HEK293 (cell line): Measurements from ENCODE around the gene UBALD2.
A peak's percentile ranks its signal among the peaks of the same experiment; 100 is the strongest.
"Not testable (repeated sequence)": the region's sequence is repeated elsewhere in the genome, so short reads cannot be mapped to it uniquely, and the experiment has no call there.

Source experiments
- CTCF ChIA-PET: fragments of 350-600 bp; formaldehyde crosslinking; extraction: SDS; loops from one replicate; lab custom pipeline; 2021; ENCODE audit warnings: antibody characterized with exemption; lab: Yijun Ruan, JAX
- POLR2A ChIA-PET: fragments of 300-600 bp; formaldehyde crosslinking; extraction: SDS; loops from one replicate; lab custom pipeline; 2020; ENCODE audit warnings: antibody characterized with exemption, inconsistent platforms; lab: Yijun Ruan, JAX
- H3K27ac ChIP-seq: fragments of 200-500 bp; sonication (Bioruptor generic); 2 replicates; pipeline ENCODE4 v1.5.1; 2014; ENCODE audit warnings: low read depth, low read length, control low read depth, inconsistent platforms; ENCODE audit errors: extremely low read depth
- H3K36me3 ChIP-seq, 2 experiments: fragments of 200-500 bp in 1 of 2; sonication (Bioruptor generic) in 1 of 2; 1 replicate in 1 of 2; 2 replicates in 1 of 2; pipeline ENCODE4 v1.5.1; 2014 to 2017; ENCODE audit warnings: inconsistent platforms in 2 of 2, low read length in 2 of 2; ENCODE audit not compliant: control insufficient read depth in 2 of 2, insufficient read depth in 1 of 2
- H3K4me1 ChIP-seq: fragments of 200-500 bp; sonication (Bioruptor generic); 2 replicates; pipeline ENCODE4 v1.5.1; 2014; ENCODE audit warnings: mild to moderate bottlenecking, low read length, inconsistent platforms; ENCODE audit not compliant: control insufficient read depth, insufficient read depth
- H3K4me3 ChIP-seq: 2 replicates; pipeline ENCODE4 v1.5.1; 2011; ENCODE audit warnings: low read depth, mild to moderate bottlenecking, control low read depth, low read length, moderate library complexity
- H3K9me3 ChIP-seq: fragments of 200-500 bp; sonication (Bioruptor generic); 2 replicates; pipeline ENCODE4 v1.5.1; 2014; ENCODE audit warnings: low read depth, low read length, inconsistent platforms; ENCODE audit not compliant: control insufficient read depth, insufficient read depth
- ELK4 ChIP-seq: IDR thresholded peaks from 2 replicates; pipeline ENCODE4 v1.6.1; 2011; ENCODE audit warnings: mild to moderate bottlenecking, low read depth, low read length, borderline replicate concordance
- GLIS2 ChIP-seq: fragments of 450-650 bp; formaldehyde crosslinking; IDR thresholded peaks from 2 replicates; pipeline ENCODE4 v1.5.1; 2016; ENCODE audit warnings: missing biosample characterization, missing genetic modification characterization
- SP2 ChIP-seq: fragments of 450-650 bp; formaldehyde crosslinking; IDR thresholded peaks from 2 replicates; pipeline ENCODE4 v1.5.1; 2016; ENCODE audit warnings: missing biosample characterization, missing genetic modification characterization
- TRIM28 ChIP-seq: IDR thresholded peaks from 2 replicates; pipeline ENCODE4 v1.6.1; 2011; ENCODE audit warnings: low read length, control low read depth, borderline replicate concordance
- WT1 ChIP-seq: fragments of 450-650 bp; formaldehyde crosslinking; IDR thresholded peaks from 2 replicates; pipeline ENCODE4 v1.5.1; 2016; ENCODE audit warnings: missing biosample characterization, missing genetic modification characterization
- YY1 ChIP-seq: fragments of 450-650 bp; formaldehyde crosslinking; IDR thresholded peaks from 2 replicates; pipeline ENCODE4 v1.5.1; 2018; ENCODE audit warnings: missing biosample characterization, missing genetic modification characterization
- ZFHX2 ChIP-seq: fragments of 450-650 bp; formaldehyde crosslinking; conservative IDR thresholded peaks from 2 replicates; pipeline ENCODE4 v1.5.1; 2016; ENCODE audit warnings: missing biosample characterization, missing genetic modification characterization
- ZNF223 ChIP-seq: fragments of 450-650 bp; formaldehyde crosslinking; IDR thresholded peaks from 2 replicates; pipeline ENCODE4 v1.5.1; 2016; ENCODE audit warnings: missing biosample characterization, missing genetic modification characterization
- ZNF548 ChIP-seq: fragments of 450-650 bp; formaldehyde crosslinking; IDR thresholded peaks from 2 replicates; pipeline ENCODE4 v1.5.1; 2016; ENCODE audit warnings: missing biosample characterization, missing genetic modification characterization
- ZNF610 ChIP-seq: fragments of 450-650 bp; formaldehyde crosslinking; IDR thresholded peaks from 2 replicates; pipeline ENCODE4 v1.5.1; 2016; ENCODE audit warnings: missing biosample characterization, missing genetic modification characterization, borderline replicate concordance
- ZNF654 ChIP-seq: fragments of 450-650 bp; formaldehyde crosslinking; IDR thresholded peaks from 2 replicates; pipeline ENCODE4 v1.5.1; 2016; ENCODE audit warnings: low read depth, missing biosample characterization, missing genetic modification characterization
- ZNF776 ChIP-seq: fragments of 450-650 bp; formaldehyde crosslinking; IDR thresholded peaks from 2 replicates; pipeline ENCODE4 v1.5.0; 2017; ENCODE audit warnings: missing biosample characterization, missing genetic modification characterization, borderline replicate concordance
- TF ChIP-seq, protein P1 (sequence below): fragments of 450-650 bp; formaldehyde crosslinking; IDR thresholded peaks from 2 replicates; pipeline ENCODE4 v1.5.1; 2016; ENCODE audit warnings: missing biosample characterization, missing genetic modification characterization, borderline replicate concordance
- TF ChIP-seq, protein P2 (sequence below): fragments of 450-650 bp; formaldehyde crosslinking; IDR thresholded peaks from 2 replicates; pipeline ENCODE4 v1.5.1; 2016; ENCODE audit warnings: missing biosample characterization, missing genetic modification characterization
- TF ChIP-seq, protein P3 (sequence below): fragments of 450-650 bp; formaldehyde crosslinking; IDR thresholded peaks from 2 replicates; pipeline ENCODE4 v1.5.1; 2016; ENCODE audit warnings: missing biosample characterization, missing genetic modification characterization, low read depth
- TF ChIP-seq, protein P4 (sequence below): fragments of 450-650 bp; formaldehyde crosslinking; IDR thresholded peaks from 2 replicates; pipeline ENCODE4 v1.5.1; 2017; ENCODE audit warnings: missing biosample characterization, missing genetic modification characterization

The UBALD2 gene

DNA sequence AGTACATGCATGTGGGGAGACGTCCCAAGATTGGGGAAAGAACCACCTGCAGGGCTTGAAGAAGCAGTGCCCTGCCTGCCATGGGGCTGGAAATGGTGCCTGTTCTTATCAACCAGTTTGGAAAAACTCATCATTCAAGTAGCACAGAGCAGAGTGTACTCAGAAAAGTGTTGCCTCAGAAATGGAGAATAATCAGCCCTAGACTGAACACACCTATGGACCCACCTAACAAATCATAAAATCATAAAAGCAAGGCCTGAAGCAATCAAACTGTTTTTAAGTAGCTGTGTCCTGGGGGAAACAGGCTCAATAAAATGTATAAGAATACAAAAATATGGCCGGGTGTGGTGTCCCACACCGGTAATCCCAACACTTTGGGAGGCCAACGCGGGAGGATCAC is 31.7 kb downstream of the UBALD2 start (continued):
- TF ChIP-seq, protein P1, sequence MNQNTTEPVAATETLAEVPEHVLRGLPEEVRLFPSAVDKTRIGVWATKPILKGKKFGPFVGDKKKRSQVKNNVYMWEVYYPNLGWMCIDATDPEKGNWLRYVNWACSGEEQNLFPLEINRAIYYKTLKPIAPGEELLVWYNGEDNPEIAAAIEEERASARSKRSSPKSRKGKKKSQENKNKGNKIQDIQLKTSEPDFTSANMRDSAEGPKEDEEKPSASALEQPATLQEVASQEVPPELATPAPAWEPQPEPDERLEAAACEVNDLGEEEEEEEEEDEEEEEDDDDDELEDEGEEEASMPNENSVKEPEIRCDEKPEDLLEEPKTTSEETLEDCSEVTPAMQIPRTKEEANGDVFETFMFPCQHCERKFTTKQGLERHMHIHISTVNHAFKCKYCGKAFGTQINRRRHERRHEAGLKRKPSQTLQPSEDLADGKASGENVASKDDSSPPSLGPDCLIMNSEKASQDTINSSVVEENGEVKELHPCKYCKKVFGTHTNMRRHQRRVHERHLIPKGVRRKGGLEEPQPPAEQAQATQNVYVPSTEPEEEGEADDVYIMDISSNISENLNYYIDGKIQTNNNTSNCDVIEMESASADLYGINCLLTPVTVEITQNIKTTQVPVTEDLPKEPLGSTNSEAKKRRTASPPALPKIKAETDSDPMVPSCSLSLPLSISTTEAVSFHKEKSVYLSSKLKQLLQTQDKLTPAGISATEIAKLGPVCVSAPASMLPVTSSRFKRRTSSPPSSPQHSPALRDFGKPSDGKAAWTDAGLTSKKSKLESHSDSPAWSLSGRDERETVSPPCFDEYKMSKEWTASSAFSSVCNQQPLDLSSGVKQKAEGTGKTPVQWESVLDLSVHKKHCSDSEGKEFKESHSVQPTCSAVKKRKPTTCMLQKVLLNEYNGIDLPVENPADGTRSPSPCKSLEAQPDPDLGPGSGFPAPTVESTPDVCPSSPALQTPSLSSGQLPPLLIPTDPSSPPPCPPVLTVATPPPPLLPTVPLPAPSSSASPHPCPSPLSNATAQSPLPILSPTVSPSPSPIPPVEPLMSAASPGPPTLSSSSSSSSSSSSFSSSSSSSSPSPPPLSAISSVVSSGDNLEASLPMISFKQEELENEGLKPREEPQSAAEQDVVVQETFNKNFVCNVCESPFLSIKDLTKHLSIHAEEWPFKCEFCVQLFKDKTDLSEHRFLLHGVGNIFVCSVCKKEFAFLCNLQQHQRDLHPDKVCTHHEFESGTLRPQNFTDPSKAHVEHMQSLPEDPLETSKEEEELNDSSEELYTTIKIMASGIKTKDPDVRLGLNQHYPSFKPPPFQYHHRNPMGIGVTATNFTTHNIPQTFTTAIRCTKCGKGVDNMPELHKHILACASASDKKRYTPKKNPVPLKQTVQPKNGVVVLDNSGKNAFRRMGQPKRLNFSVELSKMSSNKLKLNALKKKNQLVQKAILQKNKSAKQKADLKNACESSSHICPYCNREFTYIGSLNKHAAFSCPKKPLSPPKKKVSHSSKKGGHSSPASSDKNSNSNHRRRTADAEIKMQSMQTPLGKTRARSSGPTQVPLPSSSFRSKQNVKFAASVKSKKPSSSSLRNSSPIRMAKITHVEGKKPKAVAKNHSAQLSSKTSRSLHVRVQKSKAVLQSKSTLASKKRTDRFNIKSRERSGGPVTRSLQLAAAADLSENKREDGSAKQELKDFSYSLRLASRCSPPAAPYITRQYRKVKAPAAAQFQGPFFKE (tag by site-specific recombination), result no peak
- TF ChIP-seq, protein P2, sequence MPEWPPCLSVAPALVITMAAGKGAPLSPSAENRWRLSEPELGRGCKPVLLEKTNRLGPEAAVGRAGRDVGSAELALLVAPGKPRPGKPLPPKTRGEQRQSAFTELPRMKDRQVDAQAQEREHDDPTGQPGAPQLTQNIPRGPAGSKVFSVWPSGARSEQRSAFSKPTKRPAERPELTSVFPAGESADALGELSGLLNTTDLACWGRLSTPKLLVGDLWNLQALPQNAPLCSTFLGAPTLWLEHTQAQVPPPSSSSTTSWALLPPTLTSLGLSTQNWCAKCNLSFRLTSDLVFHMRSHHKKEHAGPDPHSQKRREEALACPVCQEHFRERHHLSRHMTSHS (tag by site-specific recombination), result no peak
- no peak for TF ChIP-seq WT1

DNA sequence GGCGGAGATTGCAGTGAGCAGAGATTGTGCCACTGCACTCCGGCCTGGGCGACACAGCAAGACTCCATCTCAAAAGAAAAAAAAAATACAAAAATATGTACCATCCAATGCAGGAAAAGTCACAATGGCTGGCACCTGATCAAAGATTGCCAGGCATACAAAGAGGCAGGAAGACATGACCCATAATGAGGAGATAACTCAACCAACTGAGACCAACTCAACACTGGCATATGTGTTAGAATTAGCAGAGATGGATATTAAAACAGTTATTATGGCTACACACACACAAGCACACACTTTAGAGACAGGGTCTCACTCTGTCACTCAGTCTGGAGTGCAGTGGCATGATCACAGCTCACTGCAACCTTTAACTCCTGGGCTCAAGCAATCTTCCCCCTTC is 32.3 kb downstream of the UBALD2 start:
- TF ChIP-seq GLIS2 (tag by site-specific recombination), result no peak
- no peak for TF ChIP-seq ZNF776
- TF ChIP-seq ZFHX2 (tag by site-specific recombination), result no peak
- no peak for TF ChIP-seq ZNF610 (tag by site-specific recombination)
- TF ChIP-seq ELK4, result no peak
- TF ChIP-seq ZNF654, result no peak
- TF ChIP-seq TRIM28, result no peak
- ChIA-PET CTCF (interaction anchor here (0.5 to 16.6 kb wide), 10 partner anchors 17 to 568 kb away, joined by 3 to 244 read pairs (median 4); no protein-coding TSS in a partner anchor), POLR2A (no interaction called here)
- Histone ChIP-seq H3K36me3 (peaks cover 0 to 13% of the 10 kb centered on the region in 2 experiments; a peak in 1 of 3 replicates), H3K27ac (no peak overlapping the region), H3K4me3 (no peak overlapping the region), H3K9me3 (no peaks in the 10 kb centered on the region), H3K4me1 (no peaks in the 10 kb centered on the region)

DNA sequence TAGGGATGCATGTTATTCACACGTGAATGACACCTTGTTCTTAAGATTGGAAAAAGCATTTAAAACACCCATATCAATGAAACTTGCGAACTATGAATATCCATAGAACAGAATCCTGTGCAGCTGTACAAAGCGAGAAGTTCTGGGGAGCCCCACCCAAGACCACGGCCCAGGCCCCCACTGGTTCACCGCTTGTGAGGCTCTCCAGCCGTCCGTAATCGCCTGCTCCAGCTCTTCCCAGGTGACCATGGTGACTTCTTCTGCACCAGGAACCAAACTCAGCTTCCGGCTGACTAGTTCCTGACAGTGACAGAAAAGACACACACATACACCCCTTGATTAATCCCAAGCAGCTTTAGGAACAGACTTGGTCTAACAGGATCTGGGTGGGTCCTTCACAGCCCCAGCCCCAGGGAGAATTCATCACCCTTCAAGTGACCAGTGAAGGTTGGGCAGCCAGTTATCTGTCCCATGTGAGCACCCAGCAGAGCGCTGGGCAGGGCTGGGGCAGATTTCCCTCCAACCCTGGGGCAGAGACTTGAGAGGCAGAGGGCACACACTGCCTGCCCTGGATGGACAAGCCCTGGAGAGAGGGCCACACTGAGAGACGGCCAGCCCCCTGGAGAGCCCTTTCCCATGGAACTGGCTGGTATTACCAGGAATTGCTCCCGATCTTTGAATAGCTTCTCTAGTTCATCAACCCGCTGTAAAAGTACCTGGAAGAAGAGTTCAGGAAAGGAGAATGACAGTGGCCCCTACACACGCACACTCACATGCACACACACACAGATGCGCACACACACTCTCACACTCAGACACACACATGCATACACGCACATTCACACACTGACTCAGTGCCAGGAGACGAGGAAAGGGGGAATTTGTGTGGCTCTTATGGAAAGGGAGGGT is 39.3 kb downstream of the UBALD2 start:
- POLR2A ChIA-PET, result interaction anchor here (0.7 to 2.1 kb wide), 4 partner anchors 26 to 238 kb away, joined by 3 to 7 read pairs (median 4); partner anchors contain the start of gene PRPSAP1
- CTCF ChIA-PET, result interaction anchor here (0.6 to 16.6 kb wide), 24 partner anchors 11 to 242 kb away, joined by 3 to 244 read pairs (median 6); partner anchors contain the start of genes PRPSAP1, RHBDF2 and SPHK1

DNA sequence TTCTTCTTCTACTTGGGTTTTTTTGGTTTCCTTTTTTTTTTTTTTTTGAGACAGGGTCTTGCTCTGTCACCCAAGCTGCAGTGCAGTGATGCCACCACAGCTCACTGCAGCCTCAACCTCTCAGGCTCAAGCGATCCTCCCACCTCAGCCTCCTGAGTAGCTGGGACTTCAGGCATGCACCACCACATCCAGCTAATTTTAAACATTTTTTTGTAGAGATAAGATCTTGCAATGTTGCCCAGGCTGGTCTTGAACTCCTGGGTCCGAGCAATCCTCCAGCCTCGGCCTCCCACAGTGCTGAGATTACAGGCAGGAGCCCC is 39.9 kb downstream of the UBALD2 start:
- CTCF ChIA-PET, result interaction anchor here (0.7 to 16.6 kb wide), 9 partner anchors 19 to 1910 kb away, joined by 3 to 244 read pairs (median 6); partner anchors contain the start of gene SPHK1
- POLR2A ChIA-PET, H3K4me1 ChIP-seq: not testable (repeated sequence)

More for the DNA sequence above, 39.3 kb downstream of the UBALD2 start:
- no peak overlapping the region for H3K27ac ChIP-seq
- H3K4me1 ChIP-seq, result no peaks in the 10 kb centered on the region
- H3K9me3 ChIP-seq, result no peaks in the 10 kb centered on the region
- peaks cover 5 to 16% of the 10 kb centered on the region in 2 experiments; a peak in 2 of 3 replicates for H3K36me3 ChIP-seq
- no peak overlapping the region for H3K4me3 ChIP-seq
- TF ChIP-seq SP2 (tag by site-specific recombination) (no peak), YY1 (tag by site-specific recombination) (no peak), ZNF548 (tag by site-specific recombination) (no peak), ZNF223 (tag by site-specific recombination) (no peak)
- TF ChIP-seq, protein P3, sequence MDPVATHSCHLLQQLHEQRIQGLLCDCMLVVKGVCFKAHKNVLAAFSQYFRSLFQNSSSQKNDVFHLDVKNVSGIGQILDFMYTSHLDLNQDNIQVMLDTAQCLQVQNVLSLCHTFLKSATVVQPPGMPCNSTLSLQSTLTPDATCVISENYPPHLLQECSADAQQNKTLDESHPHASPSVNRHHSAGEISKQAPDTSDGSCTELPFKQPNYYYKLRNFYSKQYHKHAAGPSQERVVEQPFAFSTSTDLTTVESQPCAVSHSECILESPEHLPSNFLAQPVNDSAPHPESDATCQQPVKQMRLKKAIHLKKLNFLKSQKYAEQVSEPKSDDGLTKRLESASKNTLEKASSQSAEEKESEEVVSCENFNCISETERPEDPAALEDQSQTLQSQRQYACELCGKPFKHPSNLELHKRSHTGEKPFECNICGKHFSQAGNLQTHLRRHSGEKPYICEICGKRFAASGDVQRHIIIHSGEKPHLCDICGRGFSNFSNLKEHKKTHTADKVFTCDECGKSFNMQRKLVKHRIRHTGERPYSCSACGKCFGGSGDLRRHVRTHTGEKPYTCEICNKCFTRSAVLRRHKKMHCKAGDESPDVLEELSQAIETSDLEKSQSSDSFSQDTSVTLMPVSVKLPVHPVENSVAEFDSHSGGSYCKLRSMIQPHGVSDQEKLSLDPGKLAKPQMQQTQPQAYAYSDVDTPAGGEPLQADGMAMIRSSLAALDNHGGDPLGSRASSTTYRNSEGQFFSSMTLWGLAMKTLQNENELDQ, result no peak
- TF ChIP-seq, protein P4, sequence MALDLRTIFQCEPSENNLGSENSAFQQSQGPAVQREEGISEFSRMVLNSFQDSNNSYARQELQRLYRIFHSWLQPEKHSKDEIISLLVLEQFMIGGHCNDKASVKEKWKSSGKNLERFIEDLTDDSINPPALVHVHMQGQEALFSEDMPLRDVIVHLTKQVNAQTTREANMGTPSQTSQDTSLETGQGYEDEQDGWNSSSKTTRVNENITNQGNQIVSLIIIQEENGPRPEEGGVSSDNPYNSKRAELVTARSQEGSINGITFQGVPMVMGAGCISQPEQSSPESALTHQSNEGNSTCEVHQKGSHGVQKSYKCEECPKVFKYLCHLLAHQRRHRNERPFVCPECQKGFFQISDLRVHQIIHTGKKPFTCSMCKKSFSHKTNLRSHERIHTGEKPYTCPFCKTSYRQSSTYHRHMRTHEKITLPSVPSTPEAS (tag by site-specific recombination), result peak; percentile 82

More for the DNA sequence above, 39.9 kb downstream of the UBALD2 start:
- H3K4me3 ChIP-seq, H3K27ac ChIP-seq, H3K9me3 ChIP-seq: not testable (repeated sequence)
- H3K36me3 ChIP-seq, result peaks cover 5 to 19% of the 10 kb centered on the region in 2 experiments; a peak in 2 of 3 replicates
